IPS-15b (cell line): ENCODE results near the gene HIGD1C.
"Not testable (repeated sequence)": the region's sequence is repeated elsewhere in the genome, so short reads cannot be mapped to it uniquely, and the experiment has no call there.

Experiments used
- H3K27me3 ChIP-seq: one replicate; pipeline ENCODE4 v1.6.1; 2013; ENCODE audit warnings: low read length; ENCODE audit not compliant: control insufficient read depth, insufficient read depth
- H3K36me3 ChIP-seq: one replicate; pipeline ENCODE4 v1.6.1; 2013; ENCODE audit warnings: low read length; ENCODE audit not compliant: control insufficient read depth, insufficient read depth
- H3K4me1 ChIP-seq: one replicate; pipeline ENCODE4 v1.6.1; 2013; ENCODE audit warnings: mild to moderate bottlenecking, low read length; ENCODE audit not compliant: control insufficient read depth, insufficient read depth
- H3K4me3 ChIP-seq: one replicate; pipeline ENCODE4 v1.5.1; 2013; ENCODE audit warnings: low read depth, low read length
- H3K9ac ChIP-seq: one replicate; pipeline ENCODE4 v1.6.1; 2013; ENCODE audit warnings: low read depth, mild to moderate bottlenecking, low read length
- H3K9me3 ChIP-seq: one replicate; pipeline ENCODE4 v1.6.1; 2013; ENCODE audit warnings: mild to moderate bottlenecking, low read length; ENCODE audit not compliant: control insufficient read depth, insufficient read depth

The HIGD1C gene

DNA sequence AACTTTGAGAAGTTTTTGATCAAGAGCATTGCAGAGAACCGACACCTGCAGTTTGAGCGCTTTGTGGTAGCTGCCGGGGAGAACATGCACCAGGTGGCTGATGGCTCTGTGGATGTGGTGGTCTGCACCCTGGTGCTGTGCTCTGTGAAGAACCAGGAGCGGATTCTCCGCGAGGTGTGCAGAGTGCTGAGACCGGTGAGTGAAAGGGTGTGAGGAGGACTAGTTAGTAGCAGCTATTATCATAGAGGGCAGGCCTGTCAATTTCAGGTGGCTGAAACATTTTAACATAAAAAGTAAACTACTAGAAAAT lies 27.0 kb upstream of the HIGD1C start:
- Histone ChIP-seq H3K4me1 (peaks cover 26% of the 10 kb centered on the region), H3K9me3 (no peaks in the 10 kb centered on the region), H3K4me3 (peak overlapping the region; percentile 49), H3K27me3 (no peaks in the 10 kb centered on the region), H3K36me3 (no peaks in the 10 kb centered on the region), H3K9ac (no peak overlapping the region)

DNA sequence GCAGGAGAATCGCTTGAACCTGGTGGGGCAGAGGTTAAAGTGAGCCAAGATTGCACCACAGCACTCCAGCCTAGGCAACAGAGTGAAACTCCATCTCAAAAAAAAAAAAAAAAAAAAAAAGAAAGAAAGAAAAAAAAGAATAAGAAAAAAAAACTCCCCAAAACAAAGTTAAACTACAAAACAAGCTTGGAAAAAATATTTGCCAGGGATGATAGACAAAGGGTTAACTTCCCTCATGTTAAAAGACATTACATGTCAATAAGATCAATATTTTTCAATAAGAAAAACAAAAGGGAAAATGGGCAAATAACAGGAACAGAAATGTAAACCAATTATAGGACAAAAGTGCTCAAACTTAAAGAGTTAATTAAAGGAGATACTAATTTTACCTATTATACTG lies 26.4 kb upstream of the HIGD1C start:
- no peak overlapping the region for H3K9ac ChIP-seq
- peak overlapping the region; percentile 49 for H3K4me3 ChIP-seq
- no peaks in the 10 kb centered on the region for H3K9me3 ChIP-seq
- H3K27me3 ChIP-seq = no peaks in the 10 kb centered on the region
- peaks cover 26% of the 10 kb centered on the region for H3K4me1 ChIP-seq
- H3K36me3 ChIP-seq = no peaks in the 10 kb centered on the region

DNA sequence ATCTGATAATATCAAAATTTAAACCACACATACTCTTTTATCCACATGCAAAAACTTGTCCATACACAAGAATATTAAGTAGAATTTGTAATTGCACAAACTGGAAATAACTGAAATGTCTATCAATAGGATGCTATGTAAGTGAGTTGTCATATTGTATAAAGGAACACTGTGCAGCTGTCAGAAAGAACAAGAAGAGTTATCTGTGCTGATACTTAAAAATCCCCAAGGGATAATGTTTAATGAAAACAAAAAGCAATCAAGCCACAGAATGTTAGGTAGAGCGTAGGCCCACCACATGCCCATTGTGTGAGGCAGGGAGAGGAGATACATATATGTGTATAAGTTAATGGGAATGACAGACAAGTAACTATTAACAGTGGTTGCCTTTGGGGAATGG lies 25.9 kb upstream of the HIGD1C start:
- Histone ChIP-seq H3K4me3 (no peak overlapping the region), H3K9me3 (no peaks in the 10 kb centered on the region), H3K9ac (no peak overlapping the region), H3K4me1 (peaks cover 26% of the 10 kb centered on the region), H3K36me3 (no peaks in the 10 kb centered on the region), H3K27me3 (no peaks in the 10 kb centered on the region)

DNA sequence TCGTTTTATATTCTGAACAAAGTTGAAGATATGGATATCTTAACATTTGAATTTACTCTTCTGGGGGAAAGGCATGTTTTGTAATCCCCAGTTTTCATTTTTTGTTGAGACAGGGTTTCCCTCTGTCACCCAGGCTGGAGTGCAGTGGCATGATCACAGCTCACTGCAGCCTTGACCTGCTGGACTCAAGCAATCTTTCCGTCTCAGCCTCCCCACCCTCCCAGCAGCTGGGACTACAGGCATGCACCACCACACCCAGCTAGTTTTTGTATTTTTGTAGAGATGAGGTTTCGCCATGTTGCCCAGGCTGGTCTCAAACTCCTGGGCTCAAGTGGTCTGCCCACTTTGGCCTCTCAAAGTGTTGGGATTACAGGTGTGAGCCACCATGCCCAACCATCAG lies 25.4 kb upstream of the HIGD1C start:
- not testable (repeated sequence) for H3K4me3 ChIP-seq, H3K36me3 ChIP-seq, H3K9ac ChIP-seq, H3K9me3 ChIP-seq, H3K27me3 ChIP-seq
- peaks cover 24% of the 10 kb centered on the region for H3K4me1 ChIP-seq

DNA sequence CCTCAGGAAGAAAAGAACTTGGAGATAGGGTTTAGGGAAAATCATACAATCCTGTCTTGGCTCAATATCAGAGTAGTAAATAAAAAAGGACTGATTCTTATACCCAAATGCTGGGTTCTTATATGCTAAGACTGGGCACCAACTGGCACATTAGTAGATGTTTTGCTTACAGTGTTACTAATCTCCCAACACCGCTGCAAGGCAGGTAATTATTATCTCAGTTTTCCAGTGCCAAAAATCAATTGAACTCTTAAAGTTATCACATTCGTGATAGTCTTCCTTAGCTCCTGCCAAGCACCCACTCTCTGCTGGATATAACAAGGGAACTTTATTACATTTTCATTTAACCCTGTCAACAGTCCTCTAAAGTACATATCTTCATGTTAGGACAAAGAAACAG lies 25.0 kb upstream of the HIGD1C start:
- Histone ChIP-seq H3K4me1 (peaks cover 23% of the 10 kb centered on the region), H3K36me3 (no peaks in the 10 kb centered on the region), H3K4me3 (no peak overlapping the region), H3K9ac (no peak overlapping the region), H3K9me3 (no peaks in the 10 kb centered on the region), H3K27me3 (no peaks in the 10 kb centered on the region)

DNA sequence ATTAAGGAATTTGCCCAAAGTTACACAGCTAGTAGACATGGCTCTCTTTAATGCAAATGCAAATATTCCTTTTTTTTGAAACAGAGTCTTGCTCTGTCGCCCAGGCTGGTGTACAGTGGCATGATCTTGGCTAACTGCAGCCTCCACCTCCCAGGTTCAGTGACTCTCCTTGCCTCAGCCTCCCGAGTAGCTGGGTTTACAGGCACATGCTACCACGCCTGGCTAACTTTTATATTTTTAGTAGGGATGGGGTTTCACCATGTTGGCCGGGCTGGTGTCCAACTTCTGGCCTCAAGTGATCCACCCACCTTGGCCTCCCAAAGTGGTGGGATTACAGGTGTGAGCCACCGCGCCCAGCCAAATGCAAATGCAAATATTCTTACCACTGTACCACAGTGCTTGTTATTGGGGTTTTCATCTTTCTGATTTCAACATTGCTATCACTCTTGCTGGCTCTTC lies 24.5 kb upstream of the HIGD1C start:
- Histone ChIP-seq H3K4me3 (no peak overlapping the region), H3K9ac (no peak overlapping the region), H3K9me3 (no peaks in the 10 kb centered on the region), H3K27me3 (no peaks in the 10 kb centered on the region), H3K4me1 (peaks cover 20% of the 10 kb centered on the region), H3K36me3 (no peaks in the 10 kb centered on the region)

DNA sequence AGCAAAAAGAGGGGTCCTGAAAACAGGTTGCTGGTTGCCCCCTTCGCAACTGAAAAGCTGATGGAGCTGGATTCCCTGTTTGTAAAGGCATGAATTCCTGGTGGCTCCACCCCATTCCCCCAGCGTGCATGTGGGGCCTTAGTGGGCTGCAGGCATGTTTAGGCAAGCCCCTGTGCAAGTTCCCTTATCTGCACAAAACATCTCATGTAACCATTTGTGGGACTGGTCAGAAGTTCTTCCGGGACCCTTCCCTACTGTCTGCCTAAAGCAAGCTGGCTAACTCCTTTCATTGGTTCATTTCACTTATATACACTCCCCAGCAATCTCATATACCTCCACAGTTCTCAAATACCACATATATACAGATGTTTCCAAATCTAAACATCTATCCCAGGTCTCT lies 24.0 kb upstream of the HIGD1C start:
- Histone ChIP-seq H3K9ac (no peak overlapping the region), H3K27me3 (no peaks in the 10 kb centered on the region), H3K4me1 (peaks cover 14% of the 10 kb centered on the region), H3K4me3 (no peak overlapping the region), H3K36me3 (no peaks in the 10 kb centered on the region), H3K9me3 (no peaks in the 10 kb centered on the region)

DNA sequence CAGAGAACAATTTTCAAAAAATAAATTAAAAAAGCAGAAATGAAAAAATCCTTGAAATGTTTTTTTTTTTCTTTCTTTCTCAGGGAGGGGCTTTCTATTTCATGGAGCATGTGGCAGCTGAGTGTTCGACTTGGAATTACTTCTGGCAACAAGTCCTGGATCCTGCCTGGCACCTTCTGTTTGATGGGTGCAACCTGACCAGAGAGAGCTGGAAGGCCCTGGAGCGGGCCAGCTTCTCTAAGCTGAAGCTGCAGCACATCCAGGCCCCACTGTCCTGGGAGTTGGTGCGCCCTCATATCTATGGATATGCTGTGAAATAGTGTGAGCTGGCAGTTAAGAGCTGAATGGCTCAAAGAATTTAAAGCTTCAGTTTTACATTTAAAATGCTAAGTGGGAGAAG lies 22.5 kb upstream of the HIGD1C start:
- H3K4me1 ChIP-seq = peaks cover 8% of the 10 kb centered on the region
- no peak overlapping the region for H3K9ac ChIP-seq
- no peaks in the 10 kb centered on the region for H3K9me3 ChIP-seq
- H3K4me3 ChIP-seq = no peak overlapping the region
- H3K27me3 ChIP-seq = no peaks in the 10 kb centered on the region
- H3K36me3 ChIP-seq = no peaks in the 10 kb centered on the region

DNA sequence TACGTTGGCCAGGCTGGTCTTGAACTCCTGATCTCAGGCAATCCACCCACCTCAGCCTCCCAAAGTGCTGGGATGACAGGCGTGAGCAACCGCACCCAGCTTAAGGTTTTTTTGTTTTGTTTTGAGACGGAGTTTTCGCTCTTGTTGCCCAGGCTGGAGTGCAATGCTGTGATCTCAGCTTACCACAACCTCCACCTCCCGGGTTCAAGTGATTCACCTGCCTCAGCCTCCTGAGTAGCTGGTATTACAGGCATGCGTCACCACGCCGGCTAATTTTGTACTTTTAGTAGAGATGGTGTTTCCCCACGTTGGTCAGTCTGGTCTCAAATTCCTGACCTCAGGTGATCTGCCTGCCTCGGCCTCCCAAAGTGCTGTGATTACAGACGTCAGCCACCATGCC lies 21.9 kb upstream of the HIGD1C start:
- not testable (repeated sequence) for H3K4me1 ChIP-seq, H3K9ac ChIP-seq, H3K9me3 ChIP-seq, H3K4me3 ChIP-seq, H3K27me3 ChIP-seq, H3K36me3 ChIP-seq

DNA sequence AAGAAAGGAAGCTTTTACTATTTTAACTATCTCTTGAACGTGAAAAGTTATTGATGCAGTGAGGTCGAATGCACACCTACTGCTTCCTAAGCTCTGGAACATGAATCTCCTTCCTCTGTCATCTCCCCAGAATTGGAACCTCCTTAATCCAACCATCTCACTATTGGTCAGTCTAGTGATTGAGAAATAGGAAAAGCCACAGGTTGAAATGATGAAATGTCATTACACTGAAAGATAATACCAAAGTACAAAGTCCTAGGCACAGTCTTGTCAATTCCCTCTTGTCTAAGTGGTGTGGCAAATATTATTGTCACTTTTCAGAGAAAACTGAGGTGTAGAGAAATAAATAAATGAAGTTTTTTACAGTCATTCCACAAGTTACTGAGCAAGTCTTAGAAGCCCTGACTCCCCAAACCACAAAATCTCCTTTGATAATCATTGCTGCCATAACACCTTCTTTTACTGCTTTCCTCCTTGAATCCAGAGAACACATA lies 19.5 kb upstream of the HIGD1C start:
- no peaks in the 10 kb centered on the region for H3K36me3 ChIP-seq
- H3K9ac ChIP-seq = no peak overlapping the region
- H3K4me3 ChIP-seq = no peak overlapping the region
- no peaks in the 10 kb centered on the region for H3K27me3 ChIP-seq
- H3K9me3 ChIP-seq = no peaks in the 10 kb centered on the region
- H3K4me1 ChIP-seq = peaks cover 2% of the 10 kb centered on the region

DNA sequence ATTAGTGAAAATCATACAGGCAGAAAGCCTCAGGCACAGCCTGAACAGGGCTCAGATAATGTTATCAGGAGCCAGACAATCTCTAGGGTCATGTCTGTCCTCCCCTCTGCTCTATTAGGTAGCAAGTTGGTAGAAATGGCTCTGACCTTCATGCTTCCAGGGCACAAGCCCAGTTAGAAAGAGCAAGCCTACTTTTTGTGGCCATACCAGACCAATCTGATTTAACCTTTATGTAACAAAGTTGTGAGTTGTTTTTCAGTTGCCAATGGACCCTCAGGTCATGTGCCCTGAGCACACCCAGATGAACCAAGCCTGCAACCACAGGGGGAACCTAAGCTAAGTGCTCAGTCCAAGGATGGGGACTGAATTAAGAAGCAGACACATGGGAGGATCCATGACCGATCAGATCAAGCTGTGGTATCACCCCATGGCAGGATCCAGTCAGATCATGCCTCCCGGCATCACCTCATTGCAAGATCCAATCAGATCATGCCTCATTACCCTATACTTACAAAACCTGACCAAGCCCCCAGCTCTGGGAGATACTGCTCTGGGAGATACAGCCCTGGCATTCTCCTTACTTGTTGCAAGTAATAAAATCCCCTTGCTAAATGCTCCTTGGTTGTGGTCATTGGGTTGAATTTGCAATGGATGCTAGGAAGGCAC lies 18.8 kb upstream of the HIGD1C start:
- Histone ChIP-seq H3K4me3 (no peak overlapping the region), H3K27me3 (no peaks in the 10 kb centered on the region), H3K9me3 (no peaks in the 10 kb centered on the region), H3K36me3 (no peaks in the 10 kb centered on the region), H3K4me1 (no peaks in the 10 kb centered on the region), H3K9ac (no peak overlapping the region)

DNA sequence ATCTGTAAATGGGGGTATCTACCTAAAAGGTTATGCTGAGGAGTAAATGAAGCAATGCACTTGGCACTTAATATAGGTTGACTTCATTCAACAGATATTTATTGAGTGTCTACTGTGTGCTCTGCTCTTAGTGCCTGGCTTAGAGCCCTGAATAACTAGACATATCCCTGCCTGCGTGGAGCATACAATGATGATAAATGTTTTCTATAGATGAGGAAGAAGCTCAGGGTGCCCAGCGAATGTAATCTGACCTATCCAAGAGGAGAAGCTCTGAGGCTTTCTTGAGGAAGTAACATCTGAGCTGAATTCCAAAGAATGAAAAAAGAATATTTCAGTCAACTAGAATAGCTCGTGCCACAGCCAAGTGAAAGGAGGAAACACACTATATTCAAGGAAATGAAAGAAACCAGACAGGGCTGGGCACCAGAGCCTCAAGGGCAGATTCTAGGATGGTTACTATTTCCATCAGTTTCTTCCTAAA lies 17.9 kb upstream of the HIGD1C start:
- Histone ChIP-seq H3K4me1 (no peaks in the 10 kb centered on the region), H3K9ac (no peak overlapping the region), H3K4me3 (no peak overlapping the region), H3K36me3 (no peaks in the 10 kb centered on the region), H3K9me3 (no peaks in the 10 kb centered on the region), H3K27me3 (no peaks in the 10 kb centered on the region)
